HL-60 (cell line): ENCODE data around the gene LELP1.

Source experiments
- DNase-seq, 2 experiments: peaks; one replicate each; pipeline ENCODE4 v3.0.0-alpha.2; 2010 to 2020; ENCODE audit warnings: low read depth in 1 of 2, low spot score in 1 of 2
- H3K27ac ChIP-seq: fragments of 250-450 bp; sonication (Bioruptor Pico); replicated peaks from 2 replicates; pipeline ENCODE4 v1.5.1; 2020; ENCODE audit warnings: mild to moderate bottlenecking, moderate library complexity
- H3K27me3 ChIP-seq: fragments of 250-450 bp; sonication (Bioruptor Pico); 2 replicates; pipeline ENCODE4 v1.5.1; 2021; ENCODE audit warnings: mild to moderate bottlenecking, moderate library complexity; ENCODE audit not compliant: insufficient read depth, poor library complexity, severe bottlenecking
- H3K4me3 ChIP-seq: replicated peaks from 2 replicates; pipeline ENCODE4 v1.5.1; 2011; ENCODE audit warnings: mild to moderate bottlenecking, control low read depth, low read length; ENCODE audit not compliant: insufficient read depth
- GABPA ChIP-seq: IDR thresholded peaks from 2 replicates; pipeline ENCODE4 v1.6.1; 2012; ENCODE audit warnings: low read depth
- POLR2AphosphoS5 ChIP-seq: IDR thresholded peaks from 2 replicates; pipeline ENCODE4 v1.6.1; 2012; ENCODE audit warnings: low read depth
- SPI1 ChIP-seq: IDR thresholded peaks from 2 replicates; pipeline ENCODE4 v1.6.1; 2012; ENCODE audit warnings: low read depth, mild to moderate bottlenecking, borderline replicate concordance
- TF ChIP-seq, protein P1 (sequence below): IDR thresholded peaks from 2 replicates; pipeline ENCODE4 v1.6.1; 2012; ENCODE audit warnings: low read depth; ENCODE audit not compliant: insufficient replicate concordance
- TF ChIP-seq, protein P2 (sequence below): IDR thresholded peaks from one replicate; pipeline ENCODE4 v1.5.1; 2011; ENCODE audit warnings: low read length, control low read depth, inconsistent platforms; ENCODE audit not compliant: insufficient read depth

The LELP1 gene

DNA sequence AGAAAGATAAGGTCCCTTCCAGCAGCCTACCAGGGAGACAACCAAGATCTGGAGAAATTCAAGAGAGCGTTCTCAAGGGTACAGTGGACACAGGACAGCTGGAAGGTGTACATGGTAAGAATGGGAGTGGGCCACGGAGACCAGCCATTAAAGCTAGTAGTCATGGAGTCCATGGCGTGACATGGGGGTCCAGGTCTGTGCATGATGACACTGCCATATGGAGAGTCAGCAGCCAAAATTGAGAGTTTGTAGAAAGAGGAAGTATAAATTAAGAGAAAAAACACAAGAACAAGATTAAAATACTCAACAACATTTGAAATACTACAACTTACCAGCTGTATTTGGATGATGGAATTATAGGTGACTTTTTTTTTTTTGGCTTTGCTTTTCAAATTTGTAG, 48.3 kb downstream of the LELP1 start:
- DNase-seq: no peak
- TF ChIP-seq POLR2AphosphoS5: no peak
- TF ChIP-seq SPI1: no peak
- TF ChIP-seq GABPA: no peak
- TF ChIP-seq, protein P1, sequence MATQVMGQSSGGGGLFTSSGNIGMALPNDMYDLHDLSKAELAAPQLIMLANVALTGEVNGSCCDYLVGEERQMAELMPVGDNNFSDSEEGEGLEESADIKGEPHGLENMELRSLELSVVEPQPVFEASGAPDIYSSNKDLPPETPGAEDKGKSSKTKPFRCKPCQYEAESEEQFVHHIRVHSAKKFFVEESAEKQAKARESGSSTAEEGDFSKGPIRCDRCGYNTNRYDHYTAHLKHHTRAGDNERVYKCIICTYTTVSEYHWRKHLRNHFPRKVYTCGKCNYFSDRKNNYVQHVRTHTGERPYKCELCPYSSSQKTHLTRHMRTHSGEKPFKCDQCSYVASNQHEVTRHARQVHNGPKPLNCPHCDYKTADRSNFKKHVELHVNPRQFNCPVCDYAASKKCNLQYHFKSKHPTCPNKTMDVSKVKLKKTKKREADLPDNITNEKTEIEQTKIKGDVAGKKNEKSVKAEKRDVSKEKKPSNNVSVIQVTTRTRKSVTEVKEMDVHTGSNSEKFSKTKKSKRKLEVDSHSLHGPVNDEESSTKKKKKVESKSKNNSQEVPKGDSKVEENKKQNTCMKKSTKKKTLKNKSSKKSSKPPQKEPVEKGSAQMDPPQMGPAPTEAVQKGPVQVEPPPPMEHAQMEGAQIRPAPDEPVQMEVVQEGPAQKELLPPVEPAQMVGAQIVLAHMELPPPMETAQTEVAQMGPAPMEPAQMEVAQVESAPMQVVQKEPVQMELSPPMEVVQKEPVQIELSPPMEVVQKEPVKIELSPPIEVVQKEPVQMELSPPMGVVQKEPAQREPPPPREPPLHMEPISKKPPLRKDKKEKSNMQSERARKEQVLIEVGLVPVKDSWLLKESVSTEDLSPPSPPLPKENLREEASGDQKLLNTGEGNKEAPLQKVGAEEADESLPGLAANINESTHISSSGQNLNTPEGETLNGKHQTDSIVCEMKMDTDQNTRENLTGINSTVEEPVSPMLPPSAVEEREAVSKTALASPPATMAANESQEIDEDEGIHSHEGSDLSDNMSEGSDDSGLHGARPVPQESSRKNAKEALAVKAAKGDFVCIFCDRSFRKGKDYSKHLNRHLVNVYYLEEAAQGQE: no peak
- TF ChIP-seq, protein P2, sequence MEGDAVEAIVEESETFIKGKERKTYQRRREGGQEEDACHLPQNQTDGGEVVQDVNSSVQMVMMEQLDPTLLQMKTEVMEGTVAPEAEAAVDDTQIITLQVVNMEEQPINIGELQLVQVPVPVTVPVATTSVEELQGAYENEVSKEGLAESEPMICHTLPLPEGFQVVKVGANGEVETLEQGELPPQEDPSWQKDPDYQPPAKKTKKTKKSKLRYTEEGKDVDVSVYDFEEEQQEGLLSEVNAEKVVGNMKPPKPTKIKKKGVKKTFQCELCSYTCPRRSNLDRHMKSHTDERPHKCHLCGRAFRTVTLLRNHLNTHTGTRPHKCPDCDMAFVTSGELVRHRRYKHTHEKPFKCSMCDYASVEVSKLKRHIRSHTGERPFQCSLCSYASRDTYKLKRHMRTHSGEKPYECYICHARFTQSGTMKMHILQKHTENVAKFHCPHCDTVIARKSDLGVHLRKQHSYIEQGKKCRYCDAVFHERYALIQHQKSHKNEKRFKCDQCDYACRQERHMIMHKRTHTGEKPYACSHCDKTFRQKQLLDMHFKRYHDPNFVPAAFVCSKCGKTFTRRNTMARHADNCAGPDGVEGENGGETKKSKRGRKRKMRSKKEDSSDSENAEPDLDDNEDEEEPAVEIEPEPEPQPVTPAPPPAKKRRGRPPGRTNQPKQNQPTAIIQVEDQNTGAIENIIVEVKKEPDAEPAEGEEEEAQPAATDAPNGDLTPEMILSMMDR: no peak
- no peak overlapping the region for H3K4me3 ChIP-seq
- peaks cover 9% of the 10 kb centered on the region for H3K27me3 ChIP-seq
- H3K27ac ChIP-seq: no peak overlapping the region

DNA sequence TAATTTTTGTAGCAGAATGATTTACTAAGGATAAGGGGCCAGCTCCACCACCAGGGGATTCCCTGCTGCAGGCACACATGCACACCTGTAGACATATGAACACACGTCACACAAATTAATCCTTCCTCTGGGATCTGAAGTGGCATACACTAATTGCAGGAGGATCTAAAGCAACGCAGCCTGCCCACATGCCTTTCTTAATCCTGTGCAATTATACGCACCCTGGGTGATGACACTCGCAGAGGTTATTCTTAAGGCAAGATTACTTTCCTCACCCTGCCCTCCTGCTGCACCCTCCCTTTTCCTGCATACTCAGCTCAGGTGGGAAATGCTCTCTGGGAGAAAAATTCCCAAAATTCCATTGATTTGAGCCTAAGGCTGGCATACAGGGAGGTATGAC, 48.8 kb downstream of the LELP1 start:
- H3K27ac ChIP-seq: no peak overlapping the region
- DNase-seq: no peak
- TF ChIP-seq GABPA (no peak), POLR2AphosphoS5 (no peak), SPI1 (no peak)
- TF ChIP-seq, protein P2: no peak
- TF ChIP-seq, protein P1: no peak

DNA sequence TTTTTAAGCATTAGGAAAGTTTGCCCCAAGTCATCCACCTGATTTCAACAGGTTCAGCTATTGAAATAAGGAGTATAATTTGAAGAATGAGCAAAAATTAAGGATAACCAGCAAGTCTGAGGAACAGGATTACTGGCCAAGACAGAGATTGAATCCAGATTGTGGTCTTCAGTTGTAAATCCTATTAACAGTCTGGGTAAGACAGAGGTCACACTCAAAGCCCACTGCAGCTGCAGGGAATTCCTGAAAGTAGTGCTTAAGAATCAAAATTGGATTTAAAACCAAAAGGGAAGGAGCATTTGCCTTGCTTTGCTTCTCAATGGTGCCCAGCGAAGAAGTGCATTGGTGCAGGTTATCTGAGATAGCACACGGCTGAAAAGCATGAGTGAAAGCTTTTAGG, 49.8 kb downstream of the LELP1 start:
- Histone ChIP-seq H3K4me3 (no peak overlapping the region), H3K27ac (no peak overlapping the region), H3K27me3 (peaks cover 9% of the 10 kb centered on the region)
- DNase-seq: no peak
- TF ChIP-seq, protein P1: no peak
- TF ChIP-seq POLR2AphosphoS5: no peak
- TF ChIP-seq, protein P2: no peak
- TF ChIP-seq SPI1: no peak
- TF ChIP-seq GABPA: no peak

More for the DNA sequence above, 48.8 kb downstream of the LELP1 start:
- Histone ChIP-seq H3K27me3 (peaks cover 9% of the 10 kb centered on the region), H3K4me3 (no peak overlapping the region)
